K562 (cell line): Measurements from ENCODE around the gene CYBRD1. TPM values are rescaled to one million over a fixed set of nuclear protein-coding genes. Genes with fewer than 3 reads are reported as not detected.

Experiments
- ATF3 ChIP-seq, 2 experiments: fragments of 450-650 bp in 1 of 2; sonication (generic) in 1 of 2; formaldehyde crosslinking in 1 of 2; IDR thresholded peaks in 1 of 2; conservative IDR thresholded peaks in 1 of 2; 2 replicates each; pipeline versions ENCODE4 v1.6.1 to v1.8.1; 2016 to 2023; ENCODE audit warnings: mild to moderate bottlenecking in 2 of 2, moderate library complexity in 2 of 2, inconsistent platforms in 1 of 2, missing genetic modification reagents in 1 of 2
- BHLHE40 ChIP-seq: IDR thresholded peaks from 2 replicates; pipeline ENCODE4 v1.6.1; 2011; ENCODE audit warnings: low read length, improper control_type of control experiment
- BRCA1 ChIP-seq, 2 experiments: fragments of 450-650 bp in 1 of 2; sonication (generic) in 1 of 2; formaldehyde crosslinking in 1 of 2; IDR thresholded peaks; 2 replicates each; pipeline versions ENCODE4 v1.5.0 to v1.6.1; 2017 to 2020; ENCODE audit warnings: mild to moderate bottlenecking in 1 of 2, missing genetic modification reagents in 1 of 2
- CGGBP1 ChIP-seq: fragments of 250-450 bp; sonication (Bioruptor Pico); IDR thresholded peaks from 2 replicates; pipeline ENCODE4 v1.9.0; 2021; ENCODE audit warnings: mild to moderate bottlenecking
- CTCF ChIP-seq, 3 experiments: IDR thresholded peaks in 2 of 3; conservative IDR thresholded peaks in 1 of 3; 2 replicates each; pipeline ENCODE4 v1.5.1; 2011 to 2012; ENCODE audit warnings: low read length in 3 of 3, mild to moderate bottlenecking in 3 of 3, control low read depth in 2 of 3, improper control_type of control experiment in 1 of 3, inconsistent platforms in 1 of 3, low read depth in 1 of 3, mixed read lengths in 1 of 3, moderate library complexity in 1 of 3; ENCODE audit not compliant: insufficient read depth in 2 of 3
- E2F4 ChIP-seq: sonication (generic); formaldehyde crosslinking; IDR thresholded peaks from 2 replicates; pipeline ENCODE4 v1.8.0; 2022; ENCODE audit warnings: mild to moderate bottlenecking, low read depth, missing genetic modification reagents
- EP300 ChIP-seq: IDR thresholded peaks from 2 replicates; pipeline ENCODE4 v1.6.1; 2012; ENCODE audit warnings: low read length, improper control_type of control experiment
- PTBP1 ChIP-seq: fragments of 200-400 bp; formaldehyde crosslinking; IDR thresholded peaks from 2 replicates; pipeline ENCODE4 v1.6.1; 2017; ENCODE audit warnings: low read depth, low read length
- SMARCC2 ChIP-seq: fragments of 450-650 bp; IDR thresholded peaks from 2 replicates; pipeline ENCODE4 v1.6.1; 2017; ENCODE audit warnings: antibody characterized with exemption, moderate library complexity, mild to moderate bottlenecking, low read depth
- ZNF274 ChIP-seq: IDR thresholded peaks from 2 replicates; pipeline ENCODE4 v1.6.1; 2011; ENCODE audit warnings: low read depth, mild to moderate bottlenecking, low read length, moderate library complexity, borderline replicate concordance
- ZNF280B ChIP-seq: fragments of 250-450 bp; sonication (Bioruptor Pico); IDR thresholded peaks from 2 replicates; pipeline ENCODE4 v1.5.1; 2021; ENCODE audit warnings: mild to moderate bottlenecking
- polyA plus RNA-seq, 8 experiments: library from polyadenylated mRNA; depleted of rRNA in 4 of 8; stranded (reverse) in 5 of 8; unstranded in 3 of 8; fragments of >200 nt; fragmentation: Nextera tagmentation in 2 of 8; fragmentation: Illumina TruSeq in 1 of 8; extraction: Ambion mirVana in 2 of 8; extraction: Trizol in 1 of 8; gene quantifications; 2 replicates each; pipeline versions ENCODE4 v1.2.1 to v1.2.3, GENCODE V29; 2011 to 2014; ENCODE audit warnings: inconsistent platforms in 1 of 8, missing spikeins in 1 of 8
- total RNA-seq, 7 experiments: library from RNA; depleted of rRNA in 6 of 7; stranded (reverse); fragments of >200 nt in 6 of 7; fragmentation: Illumina TruSeq in 2 of 7; extraction: Trizol in 2 of 7; gene quantifications; 2 replicates each; pipeline versions ENCODE4 v1.2.1 to v1.2.3, GENCODE V29; 2011 to 2021; ENCODE audit warnings: low replicate concordance in 1 of 7

CYBRD1 gene
- total and polyA plus RNA-seq, 9 of the 15 experiments (the other 6 are each of a cell fraction or from before 2014, with no cell fraction given) = 9.6 to 22.4 (median 15.6) TPM

GRCh38 chr2:171531291-171531690, 9.0 kb downstream of the CYBRD1 start (continued):
- peak; percentile 48 for TF ChIP-seq ATF3 (IDR thresholded peaks at IDR 0.05)
- TF ChIP-seq ATF3 (CRISPR knock-in tag; conservative IDR thresholded peaks at IDR 0.05) = no peak
- TF ChIP-seq SMARCC2 = peak; percentile 37; the same call in 1 of the 2 replicates
- no peak for TF ChIP-seq E2F4 (CRISPR knock-in tag)
- no peak for TF ChIP-seq PTBP1
- no peak for TF ChIP-seq CGGBP1 (CRISPR knock-in tag)
- no peak for TF ChIP-seq CTCF (IDR thresholded peaks at IDR 0.05 in 2 of 3, conservative IDR thresholded peaks at IDR 0.05 in 1 of 3; ENCODE audit: insufficient read depth in 2 of 3, low read depth in 1 of 3, low read length in 3 of 3)
- TF ChIP-seq ZNF280B = no peak
- no peak for TF ChIP-seq BHLHE40
- TF ChIP-seq EP300 = no peak
- no peak for TF ChIP-seq ZNF274
- no peak for TF ChIP-seq BRCA1 (IDR thresholded peaks at IDR 0.05)
- no peak for TF ChIP-seq BRCA1 (CRISPR knock-in tag; IDR thresholded peaks at IDR 0.05)
